ENCODE data around the gene RPP25L. TPM values are rescaled to one million over a fixed set of nuclear protein-coding genes. Genes with fewer than 3 reads are reported as not detected.

The RPP25L gene
- total RNA-seq, 1 experiment from 2014 or later: 51.1 TPM

DNA sequence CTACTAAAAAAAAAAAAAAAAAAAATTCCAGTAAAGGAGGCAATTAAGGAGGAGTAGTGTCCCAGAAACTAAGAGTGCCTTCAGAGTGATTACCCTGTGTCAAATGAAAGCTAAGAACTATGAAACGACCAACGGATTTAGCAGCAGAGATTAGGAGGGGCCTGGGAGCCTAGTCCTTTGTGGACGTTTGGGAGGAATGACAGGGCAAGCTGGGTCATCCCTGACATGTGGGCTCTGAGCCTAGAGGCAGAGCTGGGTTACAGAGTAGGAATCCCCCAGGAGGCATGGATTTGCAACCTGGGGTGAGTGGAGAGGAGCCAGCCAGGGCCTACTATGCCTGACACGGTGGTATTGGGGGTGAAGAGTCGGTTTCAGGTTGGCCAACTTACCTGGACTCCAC lies 21.3 kb upstream of the RPP25L start (continued):
- TF ChIP-seq, protein P1, sequence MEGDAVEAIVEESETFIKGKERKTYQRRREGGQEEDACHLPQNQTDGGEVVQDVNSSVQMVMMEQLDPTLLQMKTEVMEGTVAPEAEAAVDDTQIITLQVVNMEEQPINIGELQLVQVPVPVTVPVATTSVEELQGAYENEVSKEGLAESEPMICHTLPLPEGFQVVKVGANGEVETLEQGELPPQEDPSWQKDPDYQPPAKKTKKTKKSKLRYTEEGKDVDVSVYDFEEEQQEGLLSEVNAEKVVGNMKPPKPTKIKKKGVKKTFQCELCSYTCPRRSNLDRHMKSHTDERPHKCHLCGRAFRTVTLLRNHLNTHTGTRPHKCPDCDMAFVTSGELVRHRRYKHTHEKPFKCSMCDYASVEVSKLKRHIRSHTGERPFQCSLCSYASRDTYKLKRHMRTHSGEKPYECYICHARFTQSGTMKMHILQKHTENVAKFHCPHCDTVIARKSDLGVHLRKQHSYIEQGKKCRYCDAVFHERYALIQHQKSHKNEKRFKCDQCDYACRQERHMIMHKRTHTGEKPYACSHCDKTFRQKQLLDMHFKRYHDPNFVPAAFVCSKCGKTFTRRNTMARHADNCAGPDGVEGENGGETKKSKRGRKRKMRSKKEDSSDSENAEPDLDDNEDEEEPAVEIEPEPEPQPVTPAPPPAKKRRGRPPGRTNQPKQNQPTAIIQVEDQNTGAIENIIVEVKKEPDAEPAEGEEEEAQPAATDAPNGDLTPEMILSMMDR (IDR thresholded peaks at IDR 0.05 in 2 of 3, conservative IDR thresholded peaks at IDR 0.05 in 1 of 3; ENCODE audit: borderline replicate concordance in 1 of 3, insufficient read depth in 1 of 3, low read depth in 2 of 3, low read length in 2 of 3): no peak
- no peak for TF ChIP-seq YY1 (IDR thresholded peaks at IDR 0.05; ENCODE audit: extremely low read depth, insufficient replicate concordance, low read depth, low read length)
- TF ChIP-seq TCF7L2 (IDR thresholded peaks at IDR 0.05; ENCODE audit: borderline replicate concordance, extremely low read depth, insufficient read depth, insufficient read length): no peak
- no peak for TF ChIP-seq ZFX (IDR thresholded peaks at IDR 0.05)
- no peak for TF ChIP-seq EZH2phosphoT487 (IDR thresholded peaks at IDR 0.05; ENCODE audit: borderline replicate concordance)
- TF ChIP-seq, protein P2, sequence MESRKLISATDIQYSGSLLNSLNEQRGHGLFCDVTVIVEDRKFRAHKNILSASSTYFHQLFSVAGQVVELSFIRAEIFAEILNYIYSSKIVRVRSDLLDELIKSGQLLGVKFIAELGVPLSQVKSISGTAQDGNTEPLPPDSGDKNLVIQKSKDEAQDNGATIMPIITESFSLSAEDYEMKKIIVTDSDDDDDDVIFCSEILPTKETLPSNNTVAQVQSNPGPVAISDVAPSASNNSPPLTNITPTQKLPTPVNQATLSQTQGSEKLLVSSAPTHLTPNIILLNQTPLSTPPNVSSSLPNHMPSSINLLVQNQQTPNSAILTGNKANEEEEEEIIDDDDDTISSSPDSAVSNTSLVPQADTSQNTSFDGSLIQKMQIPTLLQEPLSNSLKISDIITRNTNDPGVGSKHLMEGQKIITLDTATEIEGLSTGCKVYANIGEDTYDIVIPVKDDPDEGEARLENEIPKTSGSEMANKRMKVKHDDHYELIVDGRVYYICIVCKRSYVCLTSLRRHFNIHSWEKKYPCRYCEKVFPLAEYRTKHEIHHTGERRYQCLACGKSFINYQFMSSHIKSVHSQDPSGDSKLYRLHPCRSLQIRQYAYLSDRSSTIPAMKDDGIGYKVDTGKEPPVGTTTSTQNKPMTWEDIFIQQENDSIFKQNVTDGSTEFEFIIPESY (IDR thresholded peaks at IDR 0.05; ENCODE audit: extremely low read depth, insufficient replicate concordance, low read length): no peak
- TF ChIP-seq POLR2A (IDR thresholded peaks at IDR 0.05; ENCODE audit: borderline replicate concordance, extremely low read depth, insufficient read depth, insufficient read length): no peak
- TF ChIP-seq CBX3 (IDR thresholded peaks at IDR 0.05; ENCODE audit: low read depth): no peak
- TF ChIP-seq JUND (IDR thresholded peaks at IDR 0.05): no peak
- no peak for TF ChIP-seq RAD21 (IDR thresholded peaks at IDR 0.05; ENCODE audit: low read depth)

Measured in HCT116 (cell line).